ENCODE measurements around the gene CCPG1. TPM values are rescaled to one million over a fixed set of nuclear protein-coding genes. Genes with fewer than 3 reads are reported as not detected.
"Not testable (repeated sequence)": the region's sequence is repeated elsewhere in the genome, so short reads cannot be mapped to it uniquely, and the experiment has no call there.

Gene CCPG1, protein sequence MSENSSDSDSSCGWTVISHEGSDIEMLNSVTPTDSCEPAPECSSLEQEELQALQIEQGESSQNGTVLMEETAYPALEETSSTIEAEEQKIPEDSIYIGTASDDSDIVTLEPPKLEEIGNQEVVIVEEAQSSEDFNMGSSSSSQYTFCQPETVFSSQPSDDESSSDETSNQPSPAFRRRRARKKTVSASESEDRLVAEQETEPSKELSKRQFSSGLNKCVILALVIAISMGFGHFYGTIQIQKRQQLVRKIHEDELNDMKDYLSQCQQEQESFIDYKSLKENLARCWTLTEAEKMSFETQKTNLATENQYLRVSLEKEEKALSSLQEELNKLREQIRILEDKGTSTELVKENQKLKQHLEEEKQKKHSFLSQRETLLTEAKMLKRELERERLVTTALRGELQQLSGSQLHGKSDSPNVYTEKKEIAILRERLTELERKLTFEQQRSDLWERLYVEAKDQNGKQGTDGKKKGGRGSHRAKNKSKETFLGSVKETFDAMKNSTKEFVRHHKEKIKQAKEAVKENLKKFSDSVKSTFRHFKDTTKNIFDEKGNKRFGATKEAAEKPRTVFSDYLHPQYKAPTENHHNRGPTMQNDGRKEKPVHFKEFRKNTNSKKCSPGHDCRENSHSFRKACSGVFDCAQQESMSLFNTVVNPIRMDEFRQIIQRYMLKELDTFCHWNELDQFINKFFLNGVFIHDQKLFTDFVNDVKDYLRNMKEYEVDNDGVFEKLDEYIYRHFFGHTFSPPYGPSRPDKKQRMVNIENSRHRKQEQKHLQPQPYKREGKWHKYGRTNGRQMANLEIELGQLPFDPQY
- 16.5 and 22.3 TPM in 2 replicates for total RNA-seq (2014; rRNA removed; shearing (Covaris generic))

DNA sequence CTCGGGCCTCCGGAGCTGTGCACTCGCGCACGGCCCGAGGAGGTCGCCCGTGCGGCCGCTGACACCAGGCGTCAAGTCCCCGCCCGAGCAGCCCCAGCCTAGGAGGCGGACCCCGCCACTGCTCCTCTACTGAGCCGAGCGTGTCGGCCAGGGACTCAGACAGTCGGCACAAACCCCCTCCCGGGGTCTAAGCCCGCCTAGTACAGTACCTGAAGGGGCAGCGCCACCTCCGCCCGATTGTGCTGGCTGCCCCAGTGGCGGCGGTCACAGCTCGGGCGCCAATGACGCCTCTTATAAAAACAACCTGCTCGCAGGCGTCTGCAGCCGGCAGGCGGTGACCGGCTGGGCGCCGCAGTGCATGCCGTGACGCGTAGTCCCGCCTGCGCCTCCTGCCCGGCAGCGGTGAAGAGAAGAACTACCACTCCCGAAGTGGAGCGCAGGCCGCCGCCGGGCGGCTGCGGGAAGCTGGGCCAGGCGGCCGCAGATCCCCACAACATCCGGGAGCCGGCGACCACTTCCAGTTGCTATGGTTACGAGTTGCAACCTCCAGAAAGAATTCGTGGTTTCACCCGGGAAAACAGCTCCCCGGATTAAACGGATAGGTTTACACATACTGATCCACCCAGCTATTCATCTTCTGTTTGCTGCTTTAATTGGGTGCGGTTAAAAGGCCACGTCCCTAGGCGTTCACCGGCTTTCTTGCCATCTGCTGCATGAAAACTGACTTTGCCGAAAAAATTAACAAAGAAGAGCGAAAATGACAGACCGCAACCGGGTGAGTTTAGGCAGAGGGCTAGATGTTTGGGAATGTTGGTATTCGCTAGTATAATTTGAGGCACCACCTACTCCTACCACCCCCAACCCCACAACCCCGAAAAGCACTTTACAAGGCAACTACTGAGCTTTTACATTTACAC lies at the start of gene CCPG1, which contains the start of gene PIERCE2:
Gene CCPG1 (minus strand): TSS at position 348 of the 917 bp plus-strand sequence. CDS start 18,935 bp downstream, outside the sequence.
Gene PIERCE2 (plus strand): TSS at position 484 of the 917 bp plus-strand sequence. CDS start 274 bp downstream, at position 758.
- in situ Hi-C loops (cut with HindIII; ENCODE audit: low sequenced_read_pairs) = no loop called here

DNA sequence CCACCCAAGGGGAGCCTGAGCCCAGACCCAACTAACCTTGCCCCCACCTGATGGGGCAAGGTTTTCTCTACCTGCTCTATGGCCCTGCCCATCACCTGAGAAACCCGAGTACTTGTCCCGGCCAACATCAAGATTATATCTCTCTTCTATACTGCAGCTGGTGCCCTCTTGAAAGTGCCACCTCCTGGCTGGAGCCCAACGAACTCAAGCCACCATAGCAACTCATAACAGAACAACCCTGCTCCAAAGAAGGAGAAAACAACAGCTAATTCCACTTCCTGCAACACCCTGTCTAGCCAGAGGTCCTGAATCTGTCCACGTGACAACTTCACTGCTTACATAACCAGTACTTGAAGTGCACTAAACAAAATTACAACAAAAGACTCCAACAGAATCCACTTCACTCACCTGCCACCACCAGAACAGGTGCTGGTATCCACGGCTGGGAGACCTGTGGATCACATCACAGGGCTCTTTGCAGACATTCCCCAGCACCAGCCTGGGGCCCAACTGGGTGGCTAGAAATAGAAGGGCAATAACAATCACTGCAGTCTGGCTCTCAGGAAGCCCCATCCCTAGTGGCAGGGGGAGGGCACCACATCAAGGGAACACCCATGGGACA lies 49.4 kb upstream of the CCPG1 start:
- no peak for DNase-seq (ENCODE audit: low spot score)
- in situ Hi-C loops (cut with HindIII; ENCODE audit: low sequenced_read_pairs) = no loop called here

More for the DNA sequence above, at the start of gene CCPG1, which contains the start of gene PIERCE2:
- DNase-seq (ENCODE audit: low spot score) = peak; percentile 93

DNA sequence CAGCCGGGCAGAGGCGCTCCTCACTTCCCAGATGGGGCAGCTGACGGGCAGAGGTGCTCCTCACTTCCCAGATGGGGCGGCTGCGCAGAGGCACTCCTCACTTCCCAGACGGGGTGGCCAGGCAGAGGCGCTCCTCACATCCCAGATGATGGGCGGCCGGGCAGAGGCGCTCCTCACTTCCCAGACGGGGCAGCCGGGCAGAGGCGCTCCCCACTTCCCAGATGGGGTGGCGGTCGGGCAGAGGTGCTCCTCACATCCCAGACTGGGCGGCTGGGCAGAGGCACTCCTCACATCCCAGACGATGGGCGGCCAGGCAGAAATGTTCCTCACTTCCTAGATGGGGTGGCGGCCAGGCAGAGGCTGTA lies 38.9 kb upstream of the CCPG1 start:
- DNase-seq (ENCODE audit: low spot score); in situ Hi-C loops (cut with HindIII; ENCODE audit: low sequenced_read_pairs): not testable (repeated sequence)

DNA sequence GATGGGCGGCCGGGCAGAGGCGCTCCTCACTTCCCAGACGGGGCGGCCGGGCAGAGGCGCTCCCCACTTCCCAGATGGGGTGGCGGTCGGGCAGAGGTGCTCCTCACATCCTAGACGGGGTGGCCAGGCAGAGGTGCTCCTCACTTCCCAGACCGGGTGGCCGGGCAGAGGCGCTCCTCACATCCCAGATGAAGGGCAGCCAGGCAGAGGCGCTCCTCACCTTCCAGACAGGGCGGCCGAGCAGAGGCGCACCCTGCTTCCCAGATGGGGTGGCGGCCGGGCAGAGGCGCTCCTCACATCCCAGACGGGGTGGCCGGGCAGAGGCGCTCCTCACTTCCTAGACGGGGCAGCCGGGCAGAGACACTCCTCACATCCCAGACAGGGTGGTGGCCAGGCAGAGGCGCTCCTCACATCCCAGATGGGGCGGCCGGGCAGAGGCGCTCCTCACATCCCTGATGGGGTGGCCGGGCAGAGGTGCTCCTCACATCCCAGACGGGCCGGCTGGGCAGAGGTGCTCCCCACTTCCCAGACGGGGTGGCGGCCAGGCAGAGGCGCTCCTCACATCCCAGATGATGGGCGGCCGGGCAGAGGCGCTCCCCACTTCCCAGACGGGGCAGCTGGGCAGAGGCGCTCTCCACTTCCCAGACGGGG lies 38.3 kb upstream of the CCPG1 start:
- in situ Hi-C loops (cut with HindIII; ENCODE audit: low sequenced_read_pairs); DNase-seq (ENCODE audit: low spot score): not testable (repeated sequence)

DNA sequence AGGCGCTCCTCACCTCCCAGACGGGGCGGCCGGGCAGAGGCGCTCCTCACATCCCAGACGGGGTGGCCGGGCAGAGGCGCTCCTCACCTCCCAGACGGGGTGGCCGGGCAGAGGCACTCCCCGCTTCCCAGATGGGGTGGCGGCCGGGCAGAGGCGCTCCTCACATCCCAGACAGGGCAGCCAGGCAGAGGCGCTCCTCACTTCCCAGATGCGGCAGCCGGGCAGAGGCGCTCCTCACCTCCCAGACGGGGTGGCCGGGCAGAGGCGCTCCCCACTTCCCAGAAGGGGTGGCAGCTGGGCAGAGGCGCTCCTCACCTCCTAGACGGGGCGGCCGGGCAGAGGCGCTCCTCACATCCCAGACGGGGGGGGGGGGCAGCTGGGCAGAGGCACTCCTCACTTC lies 37.8 kb upstream of the CCPG1 start:
- DNase-seq (ENCODE audit: low spot score); in situ Hi-C loops (cut with HindIII; ENCODE audit: low sequenced_read_pairs): not testable (repeated sequence)

DNA sequence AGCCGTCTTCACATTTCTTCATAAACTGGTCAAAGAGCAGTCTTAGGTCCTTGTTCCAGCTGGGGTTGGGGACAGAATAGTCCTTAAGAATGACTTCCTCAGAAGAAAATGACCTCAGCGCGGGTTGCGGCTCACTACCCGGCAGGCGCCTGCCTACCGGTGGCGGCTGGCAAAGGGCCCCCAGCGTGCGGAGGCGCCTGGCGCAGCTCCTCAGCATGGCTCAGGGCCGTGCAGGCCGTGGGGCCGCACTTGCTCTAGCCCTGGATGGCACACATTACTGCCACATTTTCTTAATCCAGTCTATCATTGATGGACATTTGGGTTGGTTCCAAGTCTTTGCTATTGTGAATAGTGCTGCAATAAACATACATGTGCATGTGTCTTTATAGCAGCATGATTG lies 35.0 kb upstream of the CCPG1 start:
- in situ Hi-C loops (cut with HindIII; ENCODE audit: low sequenced_read_pairs); DNase-seq (ENCODE audit: low spot score): not testable (repeated sequence)

DNA sequence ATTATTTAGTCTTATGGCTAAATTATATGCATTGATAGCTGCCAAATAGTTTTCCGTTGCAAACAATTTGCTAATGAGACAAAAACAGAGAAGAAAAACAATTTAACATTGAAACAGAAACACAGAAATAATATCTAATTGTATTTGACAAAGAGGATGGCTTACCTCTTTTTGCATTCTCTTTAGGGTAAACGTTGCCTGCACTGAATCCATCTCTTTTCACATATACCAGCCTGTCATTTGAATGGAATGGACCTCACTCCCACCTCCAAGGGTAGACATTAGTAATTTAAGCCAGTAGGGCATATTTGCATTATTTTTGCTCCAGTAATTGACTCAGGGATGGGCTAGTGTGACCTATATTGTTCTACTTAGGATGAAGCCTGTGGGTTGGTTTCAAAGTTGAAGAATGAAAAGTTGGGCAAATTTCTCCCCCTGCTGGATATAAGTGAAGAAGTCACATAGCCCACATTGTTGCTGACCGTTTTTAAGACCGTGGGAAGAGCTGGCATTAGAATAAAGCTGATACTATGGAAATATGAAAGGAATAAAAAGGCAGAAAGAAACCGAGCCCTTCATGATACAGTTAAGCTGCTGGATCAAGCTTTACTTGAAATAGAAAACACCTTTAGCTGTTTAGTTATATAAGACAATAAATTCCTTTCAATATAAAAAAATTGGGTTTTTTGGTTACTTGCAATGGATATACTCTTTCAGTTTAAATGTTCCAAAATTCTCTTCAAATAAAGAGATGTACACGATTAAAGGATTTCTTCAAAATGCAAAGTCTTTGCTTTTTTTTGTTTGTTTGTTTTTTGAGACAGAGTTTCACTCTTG lies 27.0 kb upstream of the CCPG1 start:
- in situ Hi-C loops (cut with HindIII; ENCODE audit: low sequenced_read_pairs) = no loop called here
- DNase-seq (ENCODE audit: low spot score) = peak; percentile 70

DNA sequence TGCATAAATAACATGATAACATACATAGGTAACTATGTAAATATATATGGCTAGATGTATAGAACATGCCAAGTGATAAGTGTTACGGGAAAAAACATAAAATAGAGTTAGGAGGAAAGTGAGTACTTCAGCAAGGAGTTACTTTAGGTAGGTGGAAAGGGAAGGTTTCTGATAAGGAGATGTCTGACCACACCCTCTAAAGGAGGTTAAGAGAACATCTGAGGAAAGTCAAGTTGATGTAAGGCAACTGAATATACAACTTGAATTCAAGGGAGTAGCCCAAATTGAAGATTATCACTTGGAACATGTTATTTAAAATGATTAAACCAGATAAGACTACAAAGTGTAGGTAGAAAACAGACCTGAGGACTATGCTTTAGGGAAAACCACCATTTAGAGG lies 13.9 kb upstream of the CCPG1 start:
- DNase-seq (ENCODE audit: low spot score) = no peak
- in situ Hi-C loops (cut with HindIII; ENCODE audit: low sequenced_read_pairs) = no loop called here

DNA sequence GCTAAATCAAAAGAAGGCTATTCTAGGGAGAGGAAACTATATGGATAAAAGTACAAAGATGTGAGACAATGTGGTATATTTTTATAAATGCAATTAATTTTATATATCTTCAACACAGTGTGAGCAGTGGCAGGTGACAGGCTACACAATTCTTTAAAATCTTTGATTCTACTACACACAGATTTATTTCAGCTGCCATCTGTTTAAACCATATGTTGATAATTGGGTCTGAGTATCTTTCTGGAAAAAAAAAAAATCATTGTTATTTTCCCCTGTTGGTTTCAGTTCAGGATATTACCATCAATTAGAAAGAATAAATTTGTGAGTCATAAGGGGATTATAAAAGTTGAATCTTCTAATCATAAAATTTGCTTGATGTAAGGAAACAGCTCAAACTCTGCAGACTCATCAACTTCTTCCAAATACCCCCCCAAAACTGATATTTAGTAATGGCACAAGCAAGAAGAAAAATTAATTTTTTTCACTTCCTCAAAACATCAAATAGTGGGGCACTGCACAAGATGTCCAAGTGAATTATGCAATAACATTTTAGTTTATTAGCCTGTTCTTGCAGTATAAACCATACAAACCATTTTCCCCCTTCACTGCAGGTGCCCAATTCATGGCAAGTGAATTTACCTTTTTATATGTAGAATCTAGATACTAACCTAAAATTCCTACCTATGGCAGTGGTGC lies 12.2 kb upstream of the CCPG1 start:
- DNase-seq (ENCODE audit: low spot score) = peak; percentile 71
- in situ Hi-C loops (cut with HindIII; ENCODE audit: low sequenced_read_pairs) = no loop called here

DNA sequence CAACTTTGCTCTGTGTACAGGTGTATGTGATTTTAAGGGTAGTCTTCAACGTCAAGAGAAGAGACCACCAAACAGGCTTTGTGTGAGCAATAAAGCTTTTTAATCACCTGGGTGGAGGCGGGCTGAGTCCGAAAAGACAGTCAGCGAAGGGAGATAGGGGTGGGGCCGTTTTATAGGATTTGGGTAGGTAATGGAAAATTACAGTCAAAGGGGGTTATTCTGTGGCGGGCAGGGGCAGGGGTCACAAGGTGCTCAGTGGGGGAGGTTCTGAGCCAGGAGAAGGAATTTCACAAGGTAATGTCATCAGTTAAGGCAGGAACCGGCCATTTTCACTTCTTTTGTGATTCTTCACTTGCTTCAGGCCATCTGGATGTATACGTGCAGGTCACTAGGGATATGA lies 9.5 kb upstream of the CCPG1 start:
- in situ Hi-C loops (cut with HindIII; ENCODE audit: low sequenced_read_pairs) = not testable (repeated sequence)

DNA sequence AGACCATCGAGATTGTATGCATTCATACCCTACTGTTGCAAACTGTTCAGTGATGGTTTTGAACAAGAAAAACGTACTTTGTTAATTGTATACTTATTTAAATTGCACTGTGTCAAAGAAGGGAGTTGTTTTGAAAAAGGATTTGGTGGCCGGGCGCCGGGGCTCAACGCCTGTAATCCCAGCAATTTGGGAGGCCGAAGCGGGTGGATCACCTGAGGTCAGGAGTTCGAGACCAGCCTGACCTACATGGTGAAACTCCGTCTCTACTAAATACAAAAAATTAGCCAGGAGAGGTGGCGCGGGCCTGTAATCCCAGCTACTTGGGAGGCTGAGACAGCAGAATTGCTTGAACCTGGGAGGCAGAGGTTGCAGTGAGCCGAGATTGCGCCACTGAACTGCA lies 817 bp upstream of the CCPG1 start:
- DNase-seq (ENCODE audit: low spot score); in situ Hi-C loops (cut with HindIII; ENCODE audit: low sequenced_read_pairs): not testable (repeated sequence)

More for the DNA sequence above, 9.5 kb upstream of the CCPG1 start:
- DNase-seq (ENCODE audit: low spot score) = not testable (repeated sequence)

DNA sequence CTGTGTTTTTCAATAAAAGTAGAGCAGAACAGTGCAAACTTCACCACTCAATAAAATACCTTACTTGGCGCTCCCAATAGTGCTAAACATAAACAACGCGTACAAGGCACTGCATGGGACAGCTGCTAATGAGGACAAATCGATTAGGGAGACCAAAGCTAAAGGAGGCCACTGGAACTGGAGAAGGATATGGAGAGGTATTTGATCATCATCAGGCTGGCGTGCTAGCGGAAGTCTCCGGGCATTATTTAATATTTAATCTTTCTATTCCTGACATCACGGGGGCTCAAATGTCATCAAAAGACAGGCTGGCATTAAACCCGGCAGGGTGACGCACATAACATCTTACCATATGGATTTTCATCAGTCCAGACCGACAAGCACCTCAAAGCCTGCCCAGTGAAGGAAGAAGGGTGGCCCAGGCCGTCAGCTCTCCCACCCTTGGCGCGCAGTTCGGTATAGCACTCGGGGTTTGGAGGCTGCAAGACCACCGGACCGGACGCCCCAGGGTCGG lies 604 bp downstream of the CCPG1 start:
- no peak for DNase-seq (ENCODE audit: low spot score)
- in situ Hi-C loops (cut with HindIII; ENCODE audit: low sequenced_read_pairs) = no loop called here

DNA sequence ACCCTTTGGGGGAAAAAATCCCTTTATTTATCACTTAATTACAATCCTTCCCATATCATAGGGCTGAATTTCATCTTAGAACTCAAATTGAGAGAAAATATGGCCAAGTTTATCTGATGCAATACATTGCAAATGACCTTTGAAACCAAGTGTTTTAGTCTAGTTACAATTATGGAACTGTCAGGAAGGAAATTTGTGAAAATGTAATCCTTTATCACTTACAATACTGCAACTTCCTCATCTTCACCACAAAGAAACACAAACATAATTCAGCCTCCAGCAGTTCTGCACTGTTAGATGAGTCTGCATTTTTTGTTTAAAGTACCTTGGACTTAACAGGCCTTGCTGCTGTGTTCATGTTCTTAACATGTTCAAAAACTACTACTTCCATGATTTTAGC lies 4.6 kb downstream of the CCPG1 start:
- in situ Hi-C loops (cut with HindIII; ENCODE audit: low sequenced_read_pairs) = no loop called here
- DNase-seq (ENCODE audit: low spot score) = no peak

DNA sequence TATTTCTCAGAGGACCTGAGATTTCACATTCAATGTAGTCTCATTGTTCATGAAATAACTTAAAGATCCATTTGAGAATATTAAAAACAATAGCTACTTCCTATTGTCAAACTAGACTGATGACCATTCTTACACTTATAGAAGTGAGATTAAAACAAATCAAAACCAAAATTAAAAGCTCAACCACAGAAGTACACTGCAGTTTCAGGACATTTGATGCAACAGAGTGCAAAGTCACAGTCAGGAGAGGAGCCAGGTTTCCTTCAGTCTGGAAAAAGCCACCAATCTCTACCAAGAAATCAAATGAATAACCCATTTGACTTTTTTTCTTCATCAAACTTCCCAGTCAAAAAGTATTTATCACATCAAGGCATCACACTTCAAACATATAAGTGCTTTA lies 5.5 kb downstream of the CCPG1 start:
- no peak for DNase-seq (ENCODE audit: low spot score)
- in situ Hi-C loops (cut with HindIII; ENCODE audit: low sequenced_read_pairs) = no loop called here

DNA sequence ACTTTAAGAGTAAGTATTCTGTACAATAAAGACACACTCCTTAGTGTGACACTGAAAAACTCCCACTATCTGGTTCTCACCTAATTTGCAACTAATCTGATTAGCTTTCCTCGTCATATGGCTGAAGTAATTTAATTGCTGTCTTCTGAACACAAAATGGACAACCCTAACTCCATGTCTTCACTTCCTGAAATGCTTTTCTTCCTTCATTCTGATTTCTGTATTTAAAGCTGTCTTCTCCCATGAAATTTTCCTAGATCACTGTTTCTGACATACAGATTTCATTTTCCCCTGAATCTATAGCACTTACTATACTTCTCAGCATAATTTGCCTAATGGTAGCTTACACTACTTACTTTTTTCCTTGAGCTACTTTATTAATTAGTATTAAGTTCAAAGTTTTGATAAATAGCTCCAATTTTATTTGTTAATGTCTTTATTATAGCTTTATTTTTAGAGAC lies 6.3 kb downstream of the CCPG1 start:
- in situ Hi-C loops (cut with HindIII; ENCODE audit: low sequenced_read_pairs) = no loop called here
- no peak for DNase-seq (ENCODE audit: low spot score)

DNA sequence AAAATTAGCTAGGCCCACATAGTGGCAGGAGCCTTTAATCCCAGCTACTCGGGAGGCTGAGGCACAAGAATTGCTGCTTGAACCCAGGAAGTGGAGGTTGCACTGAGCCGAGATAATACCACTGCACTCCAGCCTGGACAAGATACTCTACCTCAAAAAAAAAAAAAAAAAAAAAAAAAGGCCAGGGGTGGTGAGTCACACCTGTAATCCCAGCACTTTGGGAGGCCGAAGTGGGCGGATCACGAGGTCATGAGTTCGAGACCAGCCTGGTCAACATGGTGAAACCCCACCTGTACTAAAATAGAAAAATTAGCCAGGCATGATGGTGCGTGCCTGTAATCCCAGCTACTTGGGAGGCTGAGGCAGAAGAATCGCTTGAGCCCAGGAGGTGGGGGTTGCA lies 8.1 kb downstream of the CCPG1 start:
- DNase-seq (ENCODE audit: low spot score); in situ Hi-C loops (cut with HindIII; ENCODE audit: low sequenced_read_pairs): not testable (repeated sequence)

Data from G401 (cell line).